GM12873 (cell line): ENCODE data around the gene STAT3.

Experiments used
- CTCF ChIP-seq: IDR thresholded peaks from 2 replicates; pipeline ENCODE4 v1.5.1; 2012; ENCODE audit warnings: low read depth, mild to moderate bottlenecking, moderate library complexity, low read length, control low read depth; ENCODE audit not compliant: insufficient read depth; ENCODE audit errors: missing control alignments

Gene STAT3

GRCh38 chr17:42411905-42412679 lies 23.9 kb upstream of the STAT3 start:
- TF ChIP-seq CTCF, result no peak

GRCh38 chr17:42411361-42411760 lies 23.1 kb upstream of the STAT3 start:
- no peak for TF ChIP-seq CTCF

GRCh38 chr17:42410319-42410685 lies 22.1 kb upstream of the STAT3 start:
- no peak for TF ChIP-seq CTCF

GRCh38 chr17:42409523-42410318 lies 21.5 kb upstream of the STAT3 start:
- no peak for TF ChIP-seq CTCF

DNA sequence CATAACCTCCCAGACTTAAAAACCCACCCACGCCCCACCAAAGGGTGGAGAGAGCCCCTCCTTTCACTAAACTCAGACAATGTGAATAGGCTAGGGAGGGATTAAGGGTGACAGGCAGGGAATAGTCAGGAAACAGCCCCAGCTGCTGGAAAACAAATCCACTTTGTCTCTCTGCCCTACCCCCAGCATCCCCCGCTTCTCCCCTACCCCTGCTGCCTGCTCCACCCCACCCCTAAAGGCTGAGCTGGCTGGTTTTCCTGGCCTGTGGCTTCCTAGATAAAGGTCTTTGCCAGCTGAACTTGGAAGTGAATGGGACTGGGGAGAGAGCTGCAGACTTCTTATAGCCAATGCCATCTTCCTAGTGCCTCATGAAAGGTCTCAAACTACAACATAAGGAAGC lies 19.8 kb upstream of the STAT3 start:
- no peak for TF ChIP-seq CTCF

GRCh38 chr17:42407289-42407836 lies 19.1 kb upstream of the STAT3 start:
- no peak for TF ChIP-seq CTCF

GRCh38 chr17:42406615-42407288 lies 18.5 kb upstream of the STAT3 start:
- TF ChIP-seq CTCF, result no peak
